Left colon (tissue), 2 donors: ENCODE results near the gene TMEM184A. TPM values are rescaled to one million over a fixed set of nuclear protein-coding genes. Genes with fewer than 3 reads are reported as not detected.

Experiments
- ATAC-seq: fragments of 200-7000 bp; cut with Tn5 transposase; one replicate; pipeline ENCODE4 v1.9.1; 2020; ENCODE audit warnings: mild to moderate bottlenecking, moderate library complexity
- DNase-seq, 2 donors: peaks; one replicate each; pipeline ENCODE4 v3.0.0-alpha.2; 2020
- intact Hi-C, 2 donors: fragments of 100-400 bp; cut with DNase I in 1 of 2; cut with micrococcal nuclease in 1 of 2; formaldehyde crosslinking; loops; one replicate each; pipeline versions ENCODE4 v1.11.2 to v1.14.0; 2022; cut with DNase I, micrococcal nuclease
- total RNA-seq, 2 donors: library from RNA; stranded (reverse); fragmentation: NEBNext Ultra II Directional; extraction: Animal tissue kit (Norgen Biotek cat#: 25700); gene quantifications; one replicate each; pipeline ENCODE4 v1.2.1, GENCODE V29; 2021
- donor health status: DM: no; HTN: no; CAD: no.
- donor health status: DM: yes; HTN: yes; CAD: no.

TMEM184A gene
- total RNA-seq, 2 donors from 2014 or later = 57.6 to 58.3 TPM

- no peak for DNase-seq
- intact Hi-C loops = no loop called here
- ATAC-seq = peak; percentile 36
Observed at GRCh38 chr7:1545417-1546246, 10.4 kb downstream of the TMEM184A start.

- ATAC-seq = no peak
- intact Hi-C loops = no loop called here
Observed at GRCh38 chr7:1544896-1545416, 11.0 kb downstream of the TMEM184A start.

DNA sequence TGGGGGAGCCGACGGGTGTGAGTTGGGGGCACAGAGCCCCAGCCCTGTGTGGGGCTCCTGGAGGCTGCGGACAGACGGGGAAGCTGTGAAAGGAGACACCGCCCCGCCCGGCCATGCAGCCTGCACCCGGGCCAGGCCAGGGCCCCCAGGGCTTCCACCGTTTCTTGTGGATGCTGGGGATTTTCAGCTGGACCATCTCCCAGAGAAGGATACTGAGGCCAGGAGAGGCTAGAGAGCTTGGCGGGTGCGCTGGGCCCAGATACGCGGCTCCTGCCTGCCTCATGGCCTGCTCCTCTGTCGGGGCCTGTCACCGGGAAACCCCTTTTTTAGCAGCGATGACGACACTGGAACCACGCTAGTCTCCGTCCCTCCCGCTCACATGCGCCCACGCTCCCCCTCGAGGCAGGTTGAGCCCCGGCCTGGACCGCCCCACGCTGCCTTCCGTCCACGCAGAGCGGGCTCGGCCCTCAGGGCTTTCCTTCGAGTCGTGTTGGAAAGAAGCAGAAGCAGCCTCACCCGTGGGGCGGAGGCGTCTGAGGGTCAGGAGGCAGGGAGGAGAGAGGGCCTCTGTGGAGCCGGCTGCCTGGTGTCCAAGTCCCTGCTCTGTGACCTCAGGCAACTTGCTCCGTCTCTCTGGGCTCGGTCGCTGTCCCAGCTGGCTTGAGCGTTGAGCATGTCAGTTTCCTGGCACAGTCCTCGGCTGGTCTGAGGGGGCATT is 11.7 kb downstream of the TMEM184A start:
- no peak for DNase-seq
- intact Hi-C loops = no loop called here
- ATAC-seq = peak; percentile 8

More at GRCh38 chr7:1544896-1545416, 11.0 kb downstream of the TMEM184A start:
- DNase-seq = no peak

DNA sequence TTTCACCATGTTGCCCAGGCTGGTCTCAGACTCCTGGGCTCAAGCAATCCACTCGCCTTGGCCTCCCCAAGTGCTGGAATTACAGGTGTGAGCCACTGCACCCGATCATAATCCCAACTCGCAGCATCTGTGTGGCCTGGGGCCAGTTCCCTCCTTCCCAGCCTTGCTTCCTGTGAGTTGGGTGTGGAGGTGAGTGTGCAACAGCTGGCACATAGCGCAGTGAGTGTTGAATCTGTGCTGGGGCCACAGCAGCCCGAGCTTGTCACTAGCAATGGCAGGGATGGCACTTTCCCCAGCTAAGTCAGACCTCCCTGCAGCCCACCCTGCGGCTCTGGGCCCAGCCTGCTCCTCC is 12.2 kb downstream of the TMEM184A start:
- DNase-seq (no peak), ATAC-seq (peak; percentile 37)
- intact Hi-C loops = no loop called here

DNA sequence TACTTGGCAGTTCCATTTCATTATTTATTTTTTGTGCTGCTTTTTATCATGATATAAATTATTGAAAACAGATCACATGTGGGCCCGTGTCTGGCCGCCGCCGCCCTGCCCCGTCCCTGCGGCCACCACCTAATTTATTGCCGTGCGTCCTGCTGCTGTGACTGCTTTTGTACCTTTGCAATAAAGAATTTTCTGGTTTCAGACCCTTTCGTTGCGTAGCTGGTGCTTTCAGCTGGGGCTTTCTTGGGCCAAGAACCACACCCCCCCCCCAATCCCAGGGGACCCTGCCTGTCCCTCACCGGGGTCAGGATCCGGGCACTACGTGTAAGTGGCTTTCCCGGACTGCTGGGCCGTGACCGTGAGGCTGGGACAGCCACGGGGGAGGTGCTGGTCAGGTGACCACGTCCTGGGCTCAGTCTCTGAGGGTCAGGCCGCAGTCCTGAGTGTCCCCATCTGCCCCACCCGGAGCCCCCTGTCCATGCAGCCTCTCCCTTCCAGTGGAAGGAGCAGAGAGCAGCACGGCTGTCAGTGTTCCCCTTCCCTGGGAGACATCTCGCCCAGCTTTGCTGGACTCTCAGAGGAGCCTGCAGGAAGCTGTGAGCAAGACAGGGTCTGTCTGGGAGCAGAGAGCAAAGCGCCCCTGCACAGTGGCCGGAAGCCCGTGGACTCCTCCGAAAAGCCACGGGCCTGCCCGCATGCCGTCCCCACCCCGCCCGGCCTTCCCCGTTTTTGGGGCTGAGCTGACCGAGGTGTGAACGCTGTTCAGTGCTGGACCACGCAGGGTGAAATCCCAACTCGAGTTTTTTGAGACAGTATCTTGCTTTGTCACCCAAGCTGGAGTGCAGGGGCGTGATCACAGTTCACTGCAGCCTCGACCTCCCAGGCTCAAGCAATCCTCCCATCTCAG is 12.9 kb downstream of the TMEM184A start:
- DNase-seq (no peak), ATAC-seq (peak; percentile 7)
- intact Hi-C loops = no loop called here

- intact Hi-C loops = no loop called here
- ATAC-seq (no peak), DNase-seq (no peak)
Observed at GRCh38 chr7:1542329-1542728, 13.7 kb downstream of the TMEM184A start.

DNA sequence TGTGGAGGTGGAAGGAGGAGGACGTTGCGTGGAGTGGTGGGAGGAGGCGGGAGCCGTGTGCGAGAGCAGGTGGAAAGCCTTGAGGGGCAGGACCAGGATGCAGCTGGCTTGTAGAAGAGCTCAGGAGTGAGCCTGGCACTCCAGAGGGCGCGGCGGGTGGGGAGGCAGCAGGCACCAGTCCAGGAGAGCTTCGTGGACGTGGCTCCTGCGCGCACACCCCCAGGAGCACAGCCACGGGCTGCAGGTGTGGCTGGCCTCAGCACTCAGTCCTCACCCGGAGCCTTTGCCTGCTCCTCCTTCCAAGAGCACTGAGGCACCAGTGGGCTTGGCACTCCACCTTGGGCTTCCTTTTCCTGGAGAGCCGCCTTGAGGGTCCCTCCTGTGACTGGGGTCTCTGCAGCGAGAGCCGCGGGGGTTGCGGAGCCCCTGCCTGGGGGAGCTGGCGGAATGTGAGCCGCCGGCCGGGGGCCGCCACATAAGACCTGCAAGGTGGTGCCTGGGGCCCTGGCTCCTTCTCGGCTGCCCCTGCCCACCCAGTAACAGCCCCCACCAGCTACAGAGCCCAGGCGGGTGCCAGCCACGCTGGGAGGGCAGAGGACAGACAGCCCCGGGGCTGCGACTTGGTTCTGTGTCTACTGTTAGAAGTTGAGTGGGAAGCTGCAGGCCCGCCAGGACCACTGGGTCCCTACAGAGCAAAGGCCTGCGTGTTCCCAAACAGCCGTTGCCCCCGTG is 14.4 kb downstream of the TMEM184A start:
- intact Hi-C loops = no loop called here
- DNase-seq (no peak), ATAC-seq (no peak)

GRCh38 chr7:1540776-1541271 is 15.2 kb downstream of the TMEM184A start:
- intact Hi-C loops = no loop called here
- no peak for DNase-seq
- no peak for ATAC-seq

DNA sequence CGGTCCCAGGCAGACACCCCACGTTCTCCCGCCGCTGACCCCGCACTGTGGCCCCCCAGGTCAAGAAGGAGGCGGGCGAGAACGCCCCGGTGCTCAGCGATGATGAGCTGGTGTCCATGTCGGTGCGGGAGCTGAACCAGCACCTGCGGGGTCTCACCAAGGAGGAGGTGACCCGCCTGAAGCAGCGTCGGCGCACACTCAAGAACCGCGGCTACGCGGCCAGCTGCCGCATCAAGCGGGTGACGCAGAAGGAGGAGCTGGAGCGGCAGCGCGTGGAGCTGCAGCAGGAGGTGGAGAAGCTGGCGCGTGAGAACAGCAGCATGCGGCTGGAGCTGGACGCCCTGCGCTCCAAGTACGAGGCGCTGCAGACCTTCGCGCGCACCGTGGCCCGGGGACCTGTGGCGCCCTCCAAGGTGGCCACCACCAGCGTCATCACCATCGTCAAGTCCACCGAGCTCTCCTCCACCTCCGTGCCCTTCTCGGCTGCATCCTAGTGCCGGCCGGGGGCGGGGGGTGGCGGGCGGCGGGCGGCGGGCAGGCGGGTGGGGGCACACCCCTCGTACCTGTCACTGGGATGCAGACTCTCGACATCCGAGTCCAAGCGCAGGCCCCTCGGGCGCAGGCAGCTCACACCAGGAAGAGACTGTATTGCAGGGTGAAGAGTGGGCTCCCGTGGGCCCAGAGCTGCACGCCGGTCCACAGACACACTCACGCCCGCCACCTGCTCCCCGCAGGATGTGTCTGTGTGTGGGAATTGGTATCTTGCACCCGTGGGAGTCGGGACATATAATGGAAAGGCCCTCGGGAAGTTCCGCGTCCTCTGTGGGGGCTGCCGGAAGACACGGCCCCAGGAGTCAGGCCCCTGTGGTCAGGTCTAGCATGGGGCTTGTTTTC is 15.9 kb downstream of the TMEM184A start:
- ATAC-seq = no peak
- intact Hi-C loops = no loop called here
- no peak for DNase-seq

DNA sequence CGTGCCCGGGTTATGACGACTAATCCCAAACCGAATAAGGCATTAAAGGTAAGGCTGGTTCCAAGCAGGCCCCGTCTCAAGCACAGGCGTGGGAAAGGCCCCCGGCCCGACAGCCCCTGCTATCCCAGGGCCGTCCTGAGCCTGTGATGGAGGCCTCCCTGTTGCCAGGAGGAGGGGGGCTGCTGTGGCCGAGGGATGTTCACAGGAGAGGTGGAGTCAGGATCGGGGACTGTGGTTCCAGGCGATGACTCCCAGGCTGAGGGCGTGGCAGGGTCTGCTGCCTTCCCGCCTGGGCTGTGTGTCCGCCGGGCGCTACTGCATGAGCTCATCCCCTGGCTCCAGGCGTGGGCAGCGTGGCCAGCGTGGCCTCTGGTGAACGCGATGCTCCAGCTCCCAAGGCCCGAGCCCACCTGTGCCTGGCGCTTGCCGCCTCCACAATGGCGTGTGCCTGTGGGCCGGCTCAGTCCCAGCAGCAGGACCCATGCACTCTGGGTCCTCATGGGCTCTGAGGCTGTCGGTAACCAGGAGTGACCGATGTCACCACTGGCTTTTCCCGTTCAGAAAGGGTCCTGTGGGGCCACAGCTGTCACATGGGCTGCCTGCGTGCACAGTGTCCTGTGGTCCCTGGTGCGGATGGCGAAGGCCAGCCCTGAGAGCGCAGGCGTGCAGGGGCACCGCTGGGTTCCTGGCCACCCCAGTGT is 16.7 kb downstream of the TMEM184A start:
- ATAC-seq = no peak
- intact Hi-C loops = no loop called here
- DNase-seq = no peak

GRCh38 chr7:1538544-1539180 is 17.3 kb downstream of the TMEM184A start:
- intact Hi-C loops = no loop called here
- DNase-seq (no peak), ATAC-seq (no peak)

- intact Hi-C loops = no loop called here
- no peak for ATAC-seq
- DNase-seq = peak; percentile 63 to 68
Observed at GRCh38 chr7:1537535-1538412, 18.2 kb downstream of the TMEM184A start.

DNA sequence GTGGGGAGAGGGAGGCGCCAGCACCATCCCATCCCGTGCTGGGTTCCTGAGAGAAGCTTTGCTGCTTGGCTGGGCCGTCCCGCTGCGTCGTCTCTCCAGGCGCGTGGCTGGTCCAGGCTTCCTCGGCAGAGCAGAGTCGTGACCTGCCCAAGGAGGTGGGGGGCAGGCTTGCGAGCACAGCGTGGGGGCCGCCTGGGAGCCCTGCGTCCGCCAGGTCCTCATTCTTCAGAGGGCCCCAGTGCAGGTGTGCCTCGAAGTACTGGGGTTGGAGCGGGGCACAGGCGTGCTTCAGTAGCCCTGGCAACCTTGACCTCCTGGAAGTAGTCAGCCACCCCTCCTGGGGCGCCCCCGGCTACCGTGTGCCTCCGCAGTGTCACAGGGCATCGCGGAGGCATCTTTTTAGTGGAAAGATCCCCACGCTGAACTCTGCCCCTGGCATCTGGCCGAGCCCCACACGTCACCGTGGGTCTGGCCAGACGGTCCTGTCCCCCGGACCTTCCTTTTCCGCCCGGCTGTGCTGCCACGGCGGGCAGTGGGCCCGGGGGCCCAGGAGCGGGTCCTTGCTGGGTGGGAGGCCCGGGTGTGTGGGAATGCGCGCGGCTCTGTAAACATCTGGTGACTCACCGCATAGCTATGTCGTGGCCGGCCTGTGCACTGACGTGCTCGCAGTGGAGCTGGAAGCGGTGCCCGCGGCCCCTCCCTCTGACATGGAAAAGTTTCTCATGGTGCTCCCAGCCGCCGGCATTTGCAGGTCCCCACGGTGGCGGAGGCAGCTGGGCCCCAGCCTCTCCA is 19.1 kb downstream of the TMEM184A start:
- intact Hi-C loops = no loop called here
- ATAC-seq = peak; percentile 57
- DNase-seq = peak; percentile 87 to 92

- DNase-seq = no peak
- no peak for ATAC-seq
- intact Hi-C loops = no loop called here
Observed at GRCh38 chr7:1536455-1536742, 19.6 kb downstream of the TMEM184A start.
